ENCODE data around the gene ALG1. TPM values are rescaled to one million over a fixed set of nuclear protein-coding genes. Genes with fewer than 3 reads are reported as not detected.

ALG1 gene
- total RNA-seq, 1 experiment from 2014 or later: 36.2 TPM

DNA sequence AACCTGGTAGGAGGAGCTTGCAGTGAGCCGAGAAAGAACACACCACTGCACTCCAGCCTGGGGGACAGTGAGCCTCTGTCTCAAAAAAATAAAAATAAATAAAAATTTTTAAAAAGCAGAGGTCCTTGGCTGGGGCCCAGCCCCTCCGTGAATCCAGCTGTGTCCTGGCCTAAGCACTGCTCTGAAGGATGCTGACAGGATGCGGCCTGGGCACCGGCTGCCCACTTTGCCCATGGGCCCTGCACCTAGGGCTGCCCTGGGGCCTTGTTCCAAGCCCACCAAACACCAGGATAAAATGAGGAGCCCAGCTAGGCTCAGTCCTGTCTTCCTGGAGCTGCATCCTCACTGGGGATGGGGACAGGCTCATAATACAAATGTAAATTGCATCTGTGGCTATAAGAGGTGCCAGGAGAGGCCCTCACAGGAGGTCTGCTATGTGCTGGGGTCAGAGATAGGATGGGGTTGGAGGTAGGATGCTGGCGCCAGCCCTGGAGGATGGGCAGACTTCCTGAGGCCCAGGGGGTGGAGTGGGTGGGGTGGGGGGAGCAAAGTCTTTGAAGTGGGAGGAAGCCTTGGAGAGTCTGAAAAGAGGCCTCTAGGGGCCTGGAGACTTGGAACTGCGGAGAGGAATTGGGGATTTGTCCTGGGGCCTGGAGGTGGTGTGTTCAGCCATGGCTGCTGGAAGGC lies 12.1 kb upstream of the ALG1 start:
- H3K36me3 Mint-ChIP-seq (ENCODE audit: insufficient read depth in 1 of 3, low read depth in 3 of 3): no peaks in the 10 kb centered on the region
- H3T11ph ChIP-seq (ENCODE audit: low read length): no peak overlapping the region
- H3K27ac Mint-ChIP-seq: peak overlapping the region; percentile 78 to 91 (median 90); a peak in 3 of 7 replicates
- H3K4me3 Mint-ChIP-seq: peak overlapping the region in 1 of 2 experiments; percentile 46; a peak in 1 of 5 replicates
- no peak overlapping the region for H4K8ac ChIP-seq (replicated peaks; ENCODE audit: insufficient read length, low read depth, low read length)
- H3K4me1 Mint-ChIP-seq: peaks cover 31 to 35% of the 10 kb centered on the region in 2 experiments
- no peaks in the 10 kb centered on the region for H3K79me1 ChIP-seq (ENCODE audit: insufficient read depth, low read depth, low read length, poor library complexity, severe bottlenecking)
- H4K91ac ChIP-seq (ENCODE audit: insufficient read length, low read depth, low read length): no peak overlapping the region
- no peak overlapping the region for H2BK15ac ChIP-seq (ENCODE audit: low read depth, low read length)
- no peak overlapping the region for H2BK5ac ChIP-seq (ENCODE audit: insufficient read length, low read length)
- no peak overlapping the region for H2AFZ ChIP-seq (ENCODE audit: low read length)
- H3K23me2 ChIP-seq (ENCODE audit: insufficient read length, low read depth, low read length, poor library complexity, severe bottlenecking): no peaks in the 10 kb centered on the region
- H3K9me3 ChIP-seq (ENCODE audit: control insufficient read depth, low read depth, low read length): no peaks in the 10 kb centered on the region
- no peak overlapping the region for H3K27ac ChIP-seq (ENCODE audit: insufficient read length, low read depth, low read length)
- no peaks in the 10 kb centered on the region for H4K20me1 ChIP-seq (ENCODE audit: control insufficient read depth, insufficient read depth, insufficient read length)
- peak; percentile 50 for DNase-seq
- H3K23ac ChIP-seq (ENCODE audit: insufficient read length, low read depth, low read length): no peak overlapping the region
- H3K4ac ChIP-seq (ENCODE audit: low read depth, low read length): no peak overlapping the region
- H3K56ac ChIP-seq (ENCODE audit: insufficient read length, low read depth, low read length): no peak overlapping the region
- no peak overlapping the region for H2BK20ac ChIP-seq (ENCODE audit: low read depth, low read length, poor library complexity, severe bottlenecking)
- WGBS (ENCODE audit: extremely low coverage, insufficient read length, low lambda C conversion rate): no CpG with 5 or more reads among the region's 6 CpGs
- no peak overlapping the region for H4K5ac ChIP-seq (ENCODE audit: insufficient read length, low read depth, low read length)
- no peak overlapping the region for H2AK5ac ChIP-seq (ENCODE audit: insufficient read length, low read length)
- H3K4me2 ChIP-seq (ENCODE audit: insufficient read depth, insufficient read length, low read length): no peak overlapping the region
- no peaks in the 10 kb centered on the region; the same call in 1 of the 2 replicates for H3K27me3 Mint-ChIP-seq (ENCODE audit: low read depth)
- TF ChIP-seq, protein P1, sequence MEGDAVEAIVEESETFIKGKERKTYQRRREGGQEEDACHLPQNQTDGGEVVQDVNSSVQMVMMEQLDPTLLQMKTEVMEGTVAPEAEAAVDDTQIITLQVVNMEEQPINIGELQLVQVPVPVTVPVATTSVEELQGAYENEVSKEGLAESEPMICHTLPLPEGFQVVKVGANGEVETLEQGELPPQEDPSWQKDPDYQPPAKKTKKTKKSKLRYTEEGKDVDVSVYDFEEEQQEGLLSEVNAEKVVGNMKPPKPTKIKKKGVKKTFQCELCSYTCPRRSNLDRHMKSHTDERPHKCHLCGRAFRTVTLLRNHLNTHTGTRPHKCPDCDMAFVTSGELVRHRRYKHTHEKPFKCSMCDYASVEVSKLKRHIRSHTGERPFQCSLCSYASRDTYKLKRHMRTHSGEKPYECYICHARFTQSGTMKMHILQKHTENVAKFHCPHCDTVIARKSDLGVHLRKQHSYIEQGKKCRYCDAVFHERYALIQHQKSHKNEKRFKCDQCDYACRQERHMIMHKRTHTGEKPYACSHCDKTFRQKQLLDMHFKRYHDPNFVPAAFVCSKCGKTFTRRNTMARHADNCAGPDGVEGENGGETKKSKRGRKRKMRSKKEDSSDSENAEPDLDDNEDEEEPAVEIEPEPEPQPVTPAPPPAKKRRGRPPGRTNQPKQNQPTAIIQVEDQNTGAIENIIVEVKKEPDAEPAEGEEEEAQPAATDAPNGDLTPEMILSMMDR (conservative IDR thresholded peaks at IDR 0.05): peak; percentile 19; the same call in 1 of the 3 replicates
- H2BK120ac ChIP-seq (ENCODE audit: low read depth, low read length, poor library complexity, severe bottlenecking): no peak overlapping the region
- H3K9ac ChIP-seq (ENCODE audit: extremely low read depth, insufficient read length, low read length): no peak overlapping the region
- no peaks in the 10 kb centered on the region; a peak in 1 of 5 replicates for H3K9me3 Mint-ChIP-seq
- H2BK12ac ChIP-seq (ENCODE audit: insufficient read length, low read depth, low read length): no peak overlapping the region
- H3K14ac ChIP-seq (ENCODE audit: insufficient read depth, low read length): no peak overlapping the region
- no peaks in the 10 kb centered on the region for H3K79me2 ChIP-seq (ENCODE audit: insufficient read depth, low read length)
- no peak overlapping the region for H3K18ac ChIP-seq (ENCODE audit: insufficient read length, low read depth, low read length)
- peaks cover 4% of the 10 kb centered on the region; the same call in 1 of the 2 replicates for H3K4me1 ChIP-seq (ENCODE audit: insufficient read depth, low read length)
- no peaks in the 10 kb centered on the region for H3K27me3 ChIP-seq (ENCODE audit: insufficient read depth, low read length)
